Lower leg skin (tissue), 4 donors: Measurements from ENCODE around the gene PHEX. TPM values are rescaled to one million over a fixed set of nuclear protein-coding genes. Genes with fewer than 3 reads are reported as not detected.

ENCODE experiments used
- DNase-seq, 2 donors: peaks; one replicate each; pipeline ENCODE4 v3.0.0-alpha.2; 2019; ENCODE audit warnings: low spot score in 2 of 2
- H3K4me3 ChIP-seq: fragments of 200-600 bp; sonication (generic); 2 replicates; pipeline ENCODE4 v1.5.1; 2017; ENCODE audit warnings: mild to moderate bottlenecking, low read depth; ENCODE audit not compliant: poor library complexity, severe bottlenecking
- POLR2A ChIP-seq, 2 donors: fragments of 450-650 bp; IDR thresholded peaks; one replicate each; pipeline ENCODE4 v1.6.1; 2016 to 2017; ENCODE audit warnings: antibody characterized with exemption in 2 of 2, mild to moderate bottlenecking in 1 of 2, moderate library complexity in 1 of 2
- WGBS, 2 donors: methylation state at CpG; one replicate each; pipeline ENCODE4 v1.1.5; 2018; 5-methylcytosine and 5-hydroxymethylcytosine counted together
- intact Hi-C: fragments of 100-400 bp; cut with DNase I; formaldehyde crosslinking; loops from one replicate; pipeline ENCODE4 v1.15.0; 2023; ENCODE audit warnings: low total_unique reads
- total RNA-seq, 4 donors: library from RNA; depleted of rRNA; stranded (reverse); fragments of >200 nt; gene quantifications; one replicate each; pipeline ENCODE4 v1.1.0, GENCODE V29; 2016
- TF ChIP-seq, protein P1 (sequence below), 3 donors: fragments of 450-650 bp; IDR thresholded peaks; one replicate each; pipeline ENCODE4 v1.5.1; 2016; ENCODE audit warnings: antibody characterized with exemption in 3 of 3, mild to moderate bottlenecking in 3 of 3, moderate library complexity in 2 of 3

Gene PHEX
- total RNA-seq, 4 donors from 2014 or later: 0.08 to 1.6 (median 0.10) TPM; not detected in 1

DNA sequence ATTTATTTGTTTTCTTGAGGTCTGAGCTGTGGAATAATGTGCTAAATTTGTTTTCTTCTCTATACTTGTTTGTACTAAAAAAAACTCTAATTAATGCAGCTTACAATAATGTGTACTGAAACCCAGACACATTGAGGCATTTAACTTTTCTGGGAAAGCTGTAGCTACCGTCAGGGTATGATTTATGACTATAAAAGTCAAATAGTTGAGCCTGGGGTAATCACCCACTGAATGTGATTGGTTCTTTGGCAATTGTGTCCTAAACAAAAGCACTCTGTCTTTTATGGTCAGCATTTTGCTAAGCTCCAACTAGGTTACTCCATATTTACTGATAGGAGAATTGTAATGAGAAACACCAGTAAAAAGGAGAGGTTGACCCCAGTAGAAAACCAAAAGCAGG is 174.7 kb downstream of the PHEX start:
- intact Hi-C loops: no loop called here
- TF ChIP-seq, protein P1, sequence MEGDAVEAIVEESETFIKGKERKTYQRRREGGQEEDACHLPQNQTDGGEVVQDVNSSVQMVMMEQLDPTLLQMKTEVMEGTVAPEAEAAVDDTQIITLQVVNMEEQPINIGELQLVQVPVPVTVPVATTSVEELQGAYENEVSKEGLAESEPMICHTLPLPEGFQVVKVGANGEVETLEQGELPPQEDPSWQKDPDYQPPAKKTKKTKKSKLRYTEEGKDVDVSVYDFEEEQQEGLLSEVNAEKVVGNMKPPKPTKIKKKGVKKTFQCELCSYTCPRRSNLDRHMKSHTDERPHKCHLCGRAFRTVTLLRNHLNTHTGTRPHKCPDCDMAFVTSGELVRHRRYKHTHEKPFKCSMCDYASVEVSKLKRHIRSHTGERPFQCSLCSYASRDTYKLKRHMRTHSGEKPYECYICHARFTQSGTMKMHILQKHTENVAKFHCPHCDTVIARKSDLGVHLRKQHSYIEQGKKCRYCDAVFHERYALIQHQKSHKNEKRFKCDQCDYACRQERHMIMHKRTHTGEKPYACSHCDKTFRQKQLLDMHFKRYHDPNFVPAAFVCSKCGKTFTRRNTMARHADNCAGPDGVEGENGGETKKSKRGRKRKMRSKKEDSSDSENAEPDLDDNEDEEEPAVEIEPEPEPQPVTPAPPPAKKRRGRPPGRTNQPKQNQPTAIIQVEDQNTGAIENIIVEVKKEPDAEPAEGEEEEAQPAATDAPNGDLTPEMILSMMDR (IDR thresholded peaks at IDR 0.05): no peak
- TF ChIP-seq POLR2A (IDR thresholded peaks at IDR 0.05): no peak
- no peak for DNase-seq
- no peak overlapping the region for H3K4me3 ChIP-seq
- WGBS, 2 donors: 38 to 52% methylated on average over 1 of the region's 1 CpG

DNA sequence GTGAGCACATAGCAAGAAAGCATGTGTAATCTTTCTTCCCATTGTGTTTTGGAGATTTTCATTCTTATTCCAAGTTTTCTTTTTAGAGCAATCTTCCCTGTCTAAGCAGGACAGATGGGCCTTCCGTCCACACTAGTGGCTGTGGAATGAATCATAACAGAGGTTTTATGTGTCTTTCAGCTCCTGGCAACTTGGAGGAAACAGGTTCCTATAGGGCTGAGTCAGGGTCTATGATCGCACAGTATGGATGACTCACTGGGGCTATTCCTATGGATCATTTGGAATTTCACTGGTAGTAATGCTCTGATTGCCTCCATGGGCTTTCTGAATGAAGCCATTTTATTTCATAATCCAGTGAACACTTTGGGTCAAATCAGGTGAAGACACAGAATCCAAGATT is 188.8 kb downstream of the PHEX start:
- H3K4me3 ChIP-seq: no peak overlapping the region
- 77 to 78% methylated on average over 2 of the region's 2 CpGs for WGBS, 2 donors
- TF ChIP-seq POLR2A (IDR thresholded peaks at IDR 0.05): no peak
- TF ChIP-seq, protein P1 (IDR thresholded peaks at IDR 0.05): no peak
- DNase-seq: no peak
- intact Hi-C loops: no loop called here

DNA sequence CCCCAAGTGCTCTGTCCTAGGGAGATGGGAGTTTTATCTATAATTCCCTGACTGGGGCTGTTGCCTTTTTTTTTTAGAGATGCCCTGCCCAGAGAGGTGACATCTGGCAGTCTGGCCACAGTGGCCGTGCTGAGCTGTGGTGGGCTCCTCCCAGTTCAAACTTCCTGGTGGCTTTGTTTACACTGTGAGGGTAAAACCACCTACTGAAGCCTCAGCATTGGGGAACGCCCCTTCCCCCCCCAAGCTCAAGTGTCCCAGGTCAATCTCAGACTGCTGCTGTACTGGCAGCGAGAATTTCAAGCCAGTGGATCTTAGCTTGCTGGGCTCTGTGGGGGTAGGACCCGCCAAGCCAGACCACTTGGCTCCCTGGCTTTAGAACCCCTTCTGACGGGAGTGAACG is 202.3 kb downstream of the PHEX start:
- 72 to 92% methylated on average over 5 to 6 of the region's 6 CpGs for WGBS, 2 donors
- no peak for DNase-seq
- no peak overlapping the region for H3K4me3 ChIP-seq
- intact Hi-C loops: no loop called here
- TF ChIP-seq, protein P1 (IDR thresholded peaks at IDR 0.05): no peak
- TF ChIP-seq POLR2A (IDR thresholded peaks at IDR 0.05): no peak

DNA sequence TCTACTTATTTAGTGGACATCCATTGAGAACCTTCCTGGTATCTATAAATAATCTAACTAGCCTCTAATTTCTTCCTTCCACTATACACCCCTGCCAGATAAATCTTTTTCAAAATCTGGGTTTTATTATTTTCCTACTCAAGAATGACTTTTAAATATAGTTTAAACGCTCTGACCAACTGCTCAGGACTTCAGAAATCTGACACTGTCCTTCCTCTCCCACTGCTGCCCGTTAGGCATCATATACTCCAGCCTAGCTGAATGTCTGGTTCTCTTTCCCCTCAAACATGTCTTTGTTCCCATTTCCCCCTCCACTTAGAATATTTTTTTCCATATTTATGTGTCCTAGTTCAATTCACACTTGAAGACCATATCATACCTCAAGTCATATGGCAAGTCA is 205.4 kb downstream of the PHEX start:
- 35 to 64% methylated on average over 2 of the region's 2 CpGs for WGBS, 2 donors
- no peak for TF ChIP-seq POLR2A (IDR thresholded peaks at IDR 0.05)
- TF ChIP-seq, protein P1 (IDR thresholded peaks at IDR 0.05): no peak
- DNase-seq: no peak
- H3K4me3 ChIP-seq: no peak overlapping the region
- intact Hi-C loops: no loop called here

DNA sequence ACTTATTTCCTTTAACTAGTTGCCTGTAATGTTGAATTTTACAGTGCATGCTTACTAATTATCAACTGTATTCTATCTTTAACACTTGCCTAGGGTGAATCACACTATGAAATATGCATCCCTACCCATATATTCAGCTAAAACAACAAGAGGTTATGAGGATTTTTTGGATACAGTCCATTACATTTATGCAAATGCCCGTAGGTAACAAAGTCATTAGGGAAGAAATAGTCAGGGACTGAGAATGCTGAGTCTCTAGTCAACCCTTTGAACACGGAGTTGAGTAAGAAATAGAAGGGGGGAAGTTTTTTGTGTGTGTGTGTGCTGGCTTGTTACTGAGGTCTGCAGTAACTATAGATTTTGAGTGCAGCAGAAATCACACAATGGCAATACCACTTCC is 214.5 kb downstream of the PHEX start:
- no peak for DNase-seq
- 41 to 55% methylated on average over 2 of the region's 2 CpGs for WGBS, 2 donors

DNA sequence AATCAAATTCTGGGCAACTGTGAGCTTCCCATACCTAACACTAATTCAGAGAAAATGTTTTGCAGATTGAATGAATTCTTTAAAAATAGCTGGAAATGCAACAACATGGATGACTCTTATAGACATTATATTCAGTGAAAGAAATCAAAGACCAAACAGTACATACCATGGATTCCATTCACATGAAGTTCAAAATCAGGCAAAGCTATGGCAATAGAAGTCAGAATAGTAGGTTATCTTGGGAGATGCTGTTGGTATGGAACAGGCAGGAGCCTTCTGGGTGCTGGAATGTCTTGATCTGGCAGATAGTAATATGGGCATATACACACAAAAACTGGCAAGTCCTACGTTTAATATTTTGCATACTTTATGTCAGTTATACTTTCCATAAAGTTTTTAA is 215.0 kb downstream of the PHEX start:
- intact Hi-C loops: no loop called here
- TF ChIP-seq POLR2A (IDR thresholded peaks at IDR 0.05): no peak
- TF ChIP-seq, protein P1 (IDR thresholded peaks at IDR 0.05): no peak
- 22 to 38% methylated on average over 1 of the region's 1 CpG for WGBS, 2 donors
- H3K4me3 ChIP-seq: no peak overlapping the region
- no peak for DNase-seq

More for the DNA sequence above, 214.5 kb downstream of the PHEX start:
- no peak for TF ChIP-seq POLR2A (IDR thresholded peaks at IDR 0.05)
- TF ChIP-seq, protein P1 (IDR thresholded peaks at IDR 0.05): no peak
- no peak overlapping the region for H3K4me3 ChIP-seq
- intact Hi-C loops: no loop called here
